Activated CD4-positive, alpha-beta memory T cell treated with anti-CD3 and anti-CD28 coated beads, Interleukin-2, amount 10 ng/mL, durations not matched to agents 7 days and 5 days (primary cell): ENCODE results near the gene ZIM2. TPM values are rescaled to one million over a fixed set of nuclear protein-coding genes. Genes with fewer than 3 reads are reported as not detected.

Experiments
- CTCF ChIA-PET: fragments of 350-600 bp; sonication (Branson Sonifier 250); formaldehyde crosslinking; loops from one replicate; lab custom pipeline; 2021; ENCODE audit warnings: antibody characterized with exemption, inconsistent platforms; lab: Charles Lee
- POLR2A ChIA-PET: fragments of 350-600 bp; sonication (Branson Sonifier 250); formaldehyde crosslinking; loops from one replicate; lab custom pipeline; 2021; ENCODE audit warnings: antibody characterized with exemption; lab: Charles Lee
- DNase-seq: peaks from one replicate; pipeline ENCODE4 v3.0.0-alpha.2; 2020
- H3K27ac Mint-ChIP-seq: one replicate; pipeline ENCODE4 v1.8.0; 2021; ENCODE audit warnings: mild to moderate bottlenecking, mixed read lengths
- H3K27me3 Mint-ChIP-seq: one replicate; pipeline ENCODE4 v1.8.0; 2021; ENCODE audit warnings: mixed read lengths
- H3K36me3 Mint-ChIP-seq: one replicate; pipeline ENCODE4 v1.8.0; 2021; ENCODE audit warnings: low read depth, mixed read lengths
- H3K4me1 Mint-ChIP-seq: one replicate; pipeline ENCODE4 v1.8.0; 2021; ENCODE audit warnings: mixed read lengths
- H3K4me3 Mint-ChIP-seq: one replicate; pipeline ENCODE4 v1.8.0; 2021; ENCODE audit warnings: mild to moderate bottlenecking, mixed read lengths
- H3K9me3 Mint-ChIP-seq: one replicate; pipeline ENCODE4 v1.8.0; 2021; ENCODE audit warnings: mixed read lengths
- total RNA-seq, 2 experiments: library from RNA; stranded (reverse); gene quantifications; one replicate each; pipeline ENCODE4 v1.2.3, GENCODE V29; 2021

Gene ZIM2
- total RNA-seq, 2 experiments from 2014 or later = not detected

GRCh38 chr19:56746367-56746766, 94.2 kb downstream of the ZIM2 start:
- Mint-ChIP-seq H3K9me3 (peaks cover 46% of the 10 kb centered on the region), H3K27ac (no peak overlapping the region), H3K4me3 (no peak overlapping the region), H3K27me3 (no peaks in the 10 kb centered on the region), H3K36me3 (peaks cover 5% of the 10 kb centered on the region), H3K4me1 (no peaks in the 10 kb centered on the region)
- CTCF ChIA-PET = no interaction called here
- no peak for DNase-seq
- POLR2A ChIA-PET = no interaction called here

DNA sequence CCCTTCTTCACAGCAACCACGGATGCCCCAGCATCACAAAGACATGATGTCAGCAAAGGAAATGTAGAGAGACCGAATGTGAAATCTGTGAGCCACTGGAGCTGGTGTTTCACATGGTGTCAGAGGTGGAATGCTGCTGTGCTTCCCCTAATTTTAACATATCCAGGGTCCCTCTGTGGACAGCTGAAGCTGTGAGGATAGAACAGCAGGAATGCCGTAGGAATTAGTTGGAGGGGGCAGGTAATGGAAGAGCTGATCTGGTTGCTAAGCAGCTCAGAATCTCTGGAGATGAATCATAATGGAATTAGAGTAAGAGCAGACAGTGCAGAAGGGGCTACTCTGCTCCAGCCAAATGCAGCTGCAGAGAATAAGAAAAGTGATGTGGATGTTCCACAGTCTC, 100.0 kb downstream of the ZIM2 start:
- no peak for DNase-seq
- POLR2A ChIA-PET = no interaction called here
- H3K4me3 Mint-ChIP-seq = no peak overlapping the region
- CTCF ChIA-PET = no interaction called here
- H3K27ac Mint-ChIP-seq = no peak overlapping the region
- H3K4me1 Mint-ChIP-seq = no peaks in the 10 kb centered on the region
- no peaks in the 10 kb centered on the region for H3K27me3 Mint-ChIP-seq
- peaks cover 5% of the 10 kb centered on the region for H3K36me3 Mint-ChIP-seq
- peaks cover 50% of the 10 kb centered on the region for H3K9me3 Mint-ChIP-seq

- no peak for DNase-seq
- Mint-ChIP-seq H3K27ac (no peak overlapping the region), H3K27me3 (no peaks in the 10 kb centered on the region), H3K4me1 (no peaks in the 10 kb centered on the region), H3K9me3 (peaks cover 50% of the 10 kb centered on the region), H3K4me3 (no peak overlapping the region), H3K36me3 (peaks cover 2% of the 10 kb centered on the region)
- ChIA-PET CTCF (no interaction called here), POLR2A (no interaction called here)
Measured at GRCh38 chr19:56736571-56736970, 104.0 kb downstream of the ZIM2 start.

- H3K27me3 Mint-ChIP-seq = no peaks in the 10 kb centered on the region
- CTCF ChIA-PET = no interaction called here
- no peak overlapping the region for H3K27ac Mint-ChIP-seq
- H3K36me3 Mint-ChIP-seq = peaks cover 4% of the 10 kb centered on the region
- no peak for DNase-seq
- POLR2A ChIA-PET = no interaction called here
- no peak overlapping the region for H3K4me3 Mint-ChIP-seq
- H3K4me1 Mint-ChIP-seq = no peaks in the 10 kb centered on the region
- peaks cover 53% of the 10 kb centered on the region for H3K9me3 Mint-ChIP-seq
Measured at GRCh38 chr19:56732976-56733375, 107.5 kb downstream of the ZIM2 start.

- ChIA-PET CTCF (no interaction called here), POLR2A (no interaction called here)
- Mint-ChIP-seq H3K4me1 (no peaks in the 10 kb centered on the region), H3K4me3 (no peak overlapping the region), H3K27me3 (no peaks in the 10 kb centered on the region), H3K9me3 (peaks cover 48% of the 10 kb centered on the region), H3K27ac (no peak overlapping the region), H3K36me3 (peaks cover 10% of the 10 kb centered on the region)
- DNase-seq = no peak
Measured at GRCh38 chr19:56727677-56728076, 112.8 kb downstream of the ZIM2 start.

DNA sequence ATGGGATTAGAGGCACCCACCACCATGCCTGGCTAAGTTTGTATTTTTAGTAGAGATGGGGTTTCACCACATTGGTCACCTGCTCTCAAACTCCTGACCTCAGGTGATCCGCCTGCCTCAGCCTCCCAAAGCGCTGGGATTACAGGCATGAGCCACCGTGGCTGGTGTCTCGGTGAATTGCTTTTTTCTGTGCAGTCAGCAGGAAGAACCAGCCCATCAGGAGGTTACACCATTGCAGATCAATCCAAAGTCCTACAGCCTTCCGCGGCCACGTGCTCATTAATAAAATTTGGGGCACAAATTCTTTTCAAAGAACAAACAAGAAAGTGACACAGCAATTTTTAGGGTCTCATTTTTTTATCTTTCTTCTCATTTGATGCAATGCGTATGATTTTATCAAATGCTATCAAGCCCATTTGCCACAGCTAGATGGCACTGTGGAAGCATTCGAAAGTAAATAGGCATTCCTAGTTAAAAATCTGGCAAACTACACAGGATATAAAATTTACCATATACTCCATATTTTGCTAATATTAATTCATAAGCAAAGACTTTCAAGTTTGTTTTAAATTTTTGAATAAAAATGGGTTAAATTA, 114.6 kb downstream of the ZIM2 start:
- ChIA-PET CTCF (no interaction called here), POLR2A (no interaction called here)
- Mint-ChIP-seq H3K27me3 (no peaks in the 10 kb centered on the region), H3K4me3 (no peak overlapping the region), H3K9me3 (peaks cover 56% of the 10 kb centered on the region), H3K27ac (no peak overlapping the region), H3K36me3 (peaks cover 8% of the 10 kb centered on the region), H3K4me1 (no peaks in the 10 kb centered on the region)
- no peak for DNase-seq

Other genes starting within 250 kb of the ZIM2 start
- gene ZNF71, start 245.4 kb downstream of the ZIM2 start, total RNA-seq = 1 to 10 TPM; 4.8 to 4.9 TPM
- gene SMIM17, start 197.6 kb downstream of the ZIM2 start, total RNA-seq = under 1 TPM in 1 of 2 experiments, not detected in 1; 0.33 TPM
- under 1 TPM; 0.23 to 0.68 TPM for gene ZNF835, start 169.0 kb downstream of the ZIM2 start, total RNA-seq
- gene PEG3, start within 50 bp of the ZIM2 start, total RNA-seq = not detected